GM21447 (cell line): ENCODE results near the gene ACVR2B.

Experiments used
- ATAC-seq: cut with Tn5 transposase; IDR thresholded peaks from one replicate; pipeline ENCODE4 v1.9.1; 2021; ENCODE audit not compliant: unreplicated experiment

ACVR2B gene

GRCh38 chr3:38524141-38524739 lies 70.5 kb downstream of the ACVR2B start:
- ATAC-seq = no peak

DNA sequence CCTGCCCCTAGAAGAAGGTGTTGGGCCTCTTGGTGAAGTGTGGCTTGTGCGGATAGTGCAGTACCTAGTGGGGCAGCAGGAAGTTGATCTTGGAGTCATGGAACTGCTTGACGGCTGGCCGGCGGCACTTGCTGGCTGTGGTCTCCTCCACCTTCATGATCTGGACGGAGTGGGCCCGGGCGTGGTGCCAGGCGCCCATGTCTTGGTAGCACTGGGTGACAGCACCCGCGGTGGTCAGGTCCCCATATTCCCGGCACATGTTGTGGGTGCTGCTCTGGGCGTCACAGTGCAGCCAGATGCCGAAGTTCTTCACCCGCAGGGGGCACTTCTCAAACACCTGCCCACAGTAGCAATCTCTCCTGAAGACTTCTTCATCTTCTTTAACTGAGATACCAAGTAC lies 73.1 kb downstream of the ACVR2B start:
- ATAC-seq = no peak

DNA sequence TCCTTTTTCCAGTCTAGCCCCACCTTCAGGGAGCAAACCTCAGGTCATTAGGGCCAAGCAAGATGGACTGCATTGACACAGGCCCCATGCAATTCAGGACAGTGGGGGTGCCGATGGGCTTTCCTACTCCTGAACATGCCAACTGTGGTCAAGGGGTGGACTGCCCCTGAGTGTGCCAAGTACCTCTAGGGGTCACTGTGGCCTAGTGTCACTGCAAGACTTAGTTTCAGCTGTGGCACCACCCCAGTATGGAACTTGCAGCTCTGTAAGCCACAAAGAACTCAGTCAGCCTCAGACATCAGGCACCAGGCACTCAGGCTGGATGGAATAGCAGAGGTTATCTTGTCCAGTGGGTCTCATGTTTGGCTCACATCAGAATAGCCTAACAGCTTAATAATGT lies 74.8 kb downstream of the ACVR2B start:
- ATAC-seq = no peak

GRCh38 chr3:38532529-38532928 lies 78.8 kb downstream of the ACVR2B start:
- no peak for ATAC-seq

DNA sequence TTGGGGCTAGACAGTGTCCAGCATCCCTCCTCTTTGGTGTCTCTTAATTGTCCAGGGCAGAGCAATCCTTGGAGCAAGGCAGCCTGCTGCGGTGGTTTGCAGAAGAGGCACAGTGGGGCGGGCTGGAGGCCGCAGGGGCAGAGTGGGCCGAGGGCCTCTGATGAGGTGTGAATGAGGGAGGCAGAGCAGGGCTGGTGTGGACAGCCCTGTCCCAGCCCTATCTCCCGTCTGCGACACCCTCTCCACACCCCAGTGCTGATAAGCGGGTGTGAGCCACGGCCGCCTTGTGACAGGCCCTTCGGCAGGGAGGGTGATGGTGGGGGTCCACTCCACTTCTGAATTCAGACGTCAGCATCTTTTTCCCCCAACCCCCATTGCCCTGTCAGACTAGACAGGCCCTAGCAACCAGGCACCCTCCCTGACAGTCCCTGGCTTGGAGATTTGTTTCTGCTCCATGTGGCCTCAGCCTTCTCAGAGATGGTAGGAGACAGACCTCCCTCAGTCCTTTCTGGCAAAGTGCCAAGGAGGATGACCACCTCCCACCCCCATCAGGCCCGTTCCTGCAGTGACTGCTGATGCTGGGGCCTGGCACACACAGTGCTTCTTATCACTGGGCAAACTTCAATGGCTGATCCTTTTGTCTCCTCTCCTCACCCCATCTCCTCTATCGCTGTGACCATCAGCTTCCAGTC lies 79.7 kb downstream of the ACVR2B start:
- ATAC-seq = no peak

GRCh38 chr3:38534180-38534579 lies 80.5 kb downstream of the ACVR2B start:
- ATAC-seq = no peak

- ATAC-seq = no peak
Observed at GRCh38 chr3:38534604-38535003, 80.9 kb downstream of the ACVR2B start.

DNA sequence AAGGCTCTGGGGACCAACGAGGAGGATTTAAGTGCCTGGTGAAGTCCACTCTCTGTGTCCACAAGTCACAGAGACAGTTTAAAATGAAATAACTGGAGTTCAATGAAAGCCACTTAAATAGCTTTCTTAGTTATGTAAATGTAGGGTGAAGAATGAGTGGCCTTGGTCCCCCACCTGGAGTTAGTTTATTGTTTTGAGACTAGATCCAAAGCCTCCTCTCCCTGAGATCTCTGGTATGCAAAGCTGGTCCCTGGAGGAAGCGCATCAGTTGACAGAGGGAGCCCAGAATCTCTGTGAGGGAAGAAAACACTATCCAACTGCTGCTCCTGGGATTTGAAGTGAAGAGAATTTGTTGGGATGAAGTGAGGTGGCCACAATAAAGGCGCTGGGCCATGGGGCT lies 83.0 kb downstream of the ACVR2B start:
- no peak for ATAC-seq

DNA sequence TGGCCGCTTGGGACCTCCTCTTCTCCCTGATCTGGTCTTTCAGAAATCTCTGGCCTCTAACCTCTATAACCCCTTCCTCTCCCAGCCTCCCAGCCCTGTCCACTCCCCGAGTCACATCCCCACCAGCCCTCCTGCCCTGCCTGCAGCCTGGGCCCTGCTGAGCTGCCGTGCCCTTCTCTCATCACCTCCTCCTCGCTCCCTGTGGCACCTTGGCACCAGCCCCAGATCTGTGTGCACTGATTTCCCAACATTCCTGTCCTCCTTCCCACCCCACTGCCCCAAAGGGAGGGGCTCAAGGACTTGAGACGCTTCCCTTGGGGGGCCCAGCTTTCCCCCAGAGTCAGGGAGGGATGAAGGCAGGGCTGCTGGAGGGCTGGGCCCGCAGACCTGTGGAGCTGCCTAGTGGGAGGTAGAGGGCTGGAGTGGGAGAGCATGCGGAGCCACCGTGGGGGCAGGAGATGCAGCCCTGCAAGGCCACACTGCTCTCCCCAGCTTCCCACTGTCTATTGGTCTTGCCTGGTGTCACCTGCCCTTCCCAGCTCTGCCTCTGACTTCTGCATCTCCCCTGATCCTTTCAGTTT lies 85.2 kb downstream of the ACVR2B start:
- ATAC-seq = no peak

- ATAC-seq = no peak
Observed at GRCh38 chr3:38541806-38542205, 88.1 kb downstream of the ACVR2B start.
